NCI-H446 (cell line): ENCODE results near the gene PI4KB.

Experiments
- DNase-seq, 2 experiments: peaks; one replicate each; lab custom pipeline; 2025; lab: John Stamatoyannopoulos, UW

PI4KB gene

DNA sequence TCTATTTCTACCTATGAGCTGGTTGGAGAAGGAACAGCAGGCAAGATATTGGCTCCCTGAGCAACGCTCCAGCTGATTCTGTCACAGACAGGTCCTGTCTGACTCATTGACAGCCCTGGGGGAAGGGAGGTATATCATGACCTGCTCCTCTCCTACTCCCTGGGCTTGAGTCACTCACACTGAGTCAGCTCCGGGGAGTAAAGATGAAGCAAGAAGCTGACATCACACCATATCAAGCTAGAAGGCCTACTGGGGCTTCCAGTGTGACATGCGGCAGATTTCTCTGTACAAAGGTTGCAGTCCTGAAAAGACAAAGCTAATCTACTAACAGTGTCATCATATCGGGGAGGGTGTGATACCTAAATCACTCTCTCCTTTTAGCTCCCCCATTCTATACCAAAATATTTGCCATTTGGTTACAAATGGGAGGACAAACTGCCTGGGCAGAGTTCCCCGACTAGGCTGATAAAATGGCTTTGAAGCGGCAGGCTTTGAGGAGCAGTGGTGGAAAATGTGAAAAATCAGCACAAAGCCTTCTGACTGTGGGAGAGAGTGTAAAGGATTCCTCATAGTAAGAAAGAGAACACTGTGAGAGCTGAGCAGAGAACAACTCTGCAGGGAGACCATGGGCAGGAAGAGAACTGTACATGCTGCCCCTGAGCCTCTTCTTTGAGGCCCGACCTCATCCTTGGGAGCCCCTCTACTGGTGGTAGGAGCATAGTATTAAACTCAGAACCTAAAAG lies 15.5 kb downstream of the PI4KB start:
- DNase-seq = no peak

- DNase-seq = no peak
Observed at GRCh38 chr1:151311011-151311410, 16.2 kb downstream of the PI4KB start.

- no peak for DNase-seq
Observed at GRCh38 chr1:151309811-151310323, 17.3 kb downstream of the PI4KB start.

GRCh38 chr1:151294742-151295462 lies 32.3 kb downstream of the PI4KB start:
- DNase-seq = no peak

DNA sequence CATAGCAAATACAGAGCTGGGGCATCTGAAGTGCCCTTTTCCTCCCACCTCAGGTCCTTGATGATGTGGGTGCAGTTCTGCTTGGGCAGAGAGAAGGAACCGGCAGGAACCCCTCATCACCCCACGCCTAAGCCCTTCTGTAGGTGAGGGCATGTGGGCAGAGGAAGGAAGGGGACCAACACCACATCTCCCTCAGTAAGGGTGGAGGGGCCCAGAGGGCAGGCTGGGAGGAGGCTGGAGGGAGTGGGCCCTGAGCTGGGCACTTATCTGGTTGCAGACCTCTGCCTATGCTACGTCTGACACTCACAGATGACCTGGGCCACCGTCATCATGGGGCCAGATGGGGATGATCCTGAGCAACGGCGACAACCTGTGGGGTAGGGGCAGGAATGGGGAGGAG lies 34.1 kb downstream of the PI4KB start:
- DNase-seq = no peak

GRCh38 chr1:151292207-151293030 lies 34.8 kb downstream of the PI4KB start:
- no peak for DNase-seq

GRCh38 chr1:151290709-151291303 lies 36.4 kb downstream of the PI4KB start:
- DNase-seq = no peak

GRCh38 chr1:151289991-151290708 lies 37.1 kb downstream of the PI4KB start:
- DNase-seq = no peak

DNA sequence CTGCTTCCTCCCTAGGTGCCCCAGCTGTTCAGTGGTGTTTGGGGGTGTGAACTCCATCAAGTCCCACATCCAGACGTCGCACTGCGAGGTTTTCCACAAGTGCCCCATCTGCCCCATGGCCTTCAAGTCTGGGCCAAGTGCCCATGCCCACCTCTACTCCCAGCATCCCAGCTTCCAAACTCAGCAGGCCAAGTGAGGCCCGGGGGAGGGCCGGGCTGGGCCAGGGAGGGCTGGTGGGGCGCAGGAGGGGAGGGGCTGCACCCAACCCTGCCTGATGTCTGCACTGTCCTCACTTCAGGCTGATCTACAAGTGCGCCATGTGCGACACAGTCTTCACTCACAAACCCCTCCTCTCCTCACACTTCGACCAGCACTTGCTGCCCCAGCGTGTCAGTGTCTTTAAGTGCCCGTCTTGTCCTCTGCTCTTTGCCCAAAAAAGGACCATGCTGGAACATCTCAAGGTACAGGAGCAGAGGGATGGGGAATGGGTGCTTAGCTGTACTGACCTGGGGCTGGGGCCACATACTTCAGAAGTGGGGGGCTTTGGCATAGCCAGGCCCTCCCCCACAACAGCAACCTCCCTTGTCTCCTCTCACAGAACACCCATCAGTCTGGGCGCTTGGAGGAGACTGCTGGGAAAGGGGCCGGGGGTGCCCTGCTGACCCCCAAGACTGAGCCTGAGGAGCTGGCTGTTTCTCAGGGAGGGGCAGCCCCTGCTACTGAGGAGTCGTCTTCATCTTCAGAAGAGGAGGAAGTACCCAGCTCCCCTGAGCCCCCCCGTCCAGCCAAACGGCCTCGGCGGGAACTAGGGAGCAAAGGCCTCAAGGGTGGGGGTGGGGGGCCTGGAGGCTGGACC lies 37.9 kb downstream of the PI4KB start:
- no peak for DNase-seq

- DNase-seq = no peak
Observed at GRCh38 chr1:151288502-151288901, 38.7 kb downstream of the PI4KB start.

DNA sequence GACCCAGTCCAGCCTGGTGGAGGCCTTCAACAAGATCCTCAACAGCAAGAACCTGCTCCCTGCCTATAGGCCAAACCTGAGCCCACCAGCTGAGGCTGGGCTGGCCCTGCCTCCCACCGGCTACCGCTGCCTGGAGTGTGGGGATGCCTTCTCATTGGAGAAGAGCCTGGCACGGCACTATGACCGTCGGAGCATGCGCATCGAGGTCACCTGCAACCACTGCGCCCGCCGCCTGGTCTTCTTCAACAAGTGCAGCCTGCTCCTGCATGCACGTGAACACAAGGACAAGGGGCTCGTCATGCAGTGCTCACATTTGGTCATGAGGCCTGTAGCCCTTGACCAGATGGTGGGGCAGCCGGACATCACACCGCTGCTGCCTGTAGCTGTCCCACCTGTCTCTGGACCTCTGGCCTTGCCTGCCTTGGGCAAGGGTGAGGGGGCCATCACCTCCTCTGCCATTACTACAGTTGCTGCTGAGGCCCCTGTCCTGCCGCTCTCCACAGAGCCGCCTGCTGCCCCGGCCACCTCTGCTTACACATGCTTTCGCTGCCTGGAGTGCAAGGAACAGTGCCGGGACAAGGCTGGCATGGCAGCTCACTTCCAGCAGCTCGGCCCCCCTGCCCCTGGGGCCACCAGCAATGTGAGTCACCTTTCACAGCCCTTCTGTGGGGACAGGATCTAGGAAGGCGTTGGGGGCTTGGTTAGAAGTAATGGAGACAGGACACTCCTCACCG lies 39.3 kb downstream of the PI4KB start:
- no peak for DNase-seq

GRCh38 chr1:151287341-151287699 lies 39.9 kb downstream of the PI4KB start:
- no peak for DNase-seq

GRCh38 chr1:151286619-151287340 lies 40.4 kb downstream of the PI4KB start:
- DNase-seq = no peak

- no peak for DNase-seq
Observed at GRCh38 chr1:151284013-151284577, 43.1 kb downstream of the PI4KB start.

DNA sequence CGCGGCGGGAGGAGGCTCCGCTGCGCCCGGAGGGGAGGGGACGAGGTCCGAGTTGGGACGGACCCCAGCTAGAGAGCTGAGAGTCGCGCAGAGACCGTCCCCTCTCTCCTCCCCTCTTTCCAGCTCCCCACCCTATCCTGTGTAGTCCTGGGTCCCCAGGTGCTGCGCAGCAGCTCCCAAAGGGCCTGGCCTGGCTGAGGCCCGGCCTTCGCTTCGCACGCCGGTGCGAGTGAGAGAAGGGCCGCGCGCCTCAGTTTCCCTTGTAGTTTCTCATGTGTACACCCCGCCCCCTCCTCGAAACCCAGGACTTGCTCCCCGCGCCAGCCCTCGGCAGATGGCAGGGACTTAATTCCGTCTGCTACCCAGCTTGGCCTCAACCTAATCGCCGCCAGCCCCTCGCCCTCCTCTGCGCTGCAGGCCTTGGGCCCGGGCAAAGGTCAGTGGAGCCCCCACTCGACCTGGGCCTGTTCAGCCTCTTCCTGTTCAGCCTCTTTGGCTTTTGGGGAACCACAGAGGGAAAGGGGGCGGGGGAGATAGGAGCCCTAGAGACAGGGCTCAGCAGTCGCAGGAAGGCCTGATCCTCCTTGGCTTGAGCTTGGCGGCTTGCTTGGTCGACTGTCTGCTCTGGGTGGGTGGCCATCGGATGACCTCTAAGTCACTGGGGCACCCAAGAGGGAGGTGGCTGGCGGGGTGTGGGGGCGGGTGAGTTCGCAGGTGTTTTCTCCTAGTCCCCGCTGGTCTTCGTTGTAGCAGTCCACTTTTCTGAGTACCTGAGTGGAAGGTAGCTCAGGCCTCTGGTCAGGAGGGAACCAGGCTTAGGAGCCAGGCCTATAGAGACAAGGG lies 44.1 kb downstream of the PI4KB start:
- DNase-seq = peak in 1 of 2 experiments; percentile 33

GRCh38 chr1:151281969-151282882 lies 45.0 kb downstream of the PI4KB start, which contains the start of gene ZNF687:
ZNF687 (plus strand) TSS chr1:151282299; CDS start chr1:151286292, 3,993 bp downstream.
- DNase-seq = peak; percentile 99 to 100
